ENCODE results near the gene ABTB1.

- no peak for TF ChIP-seq CTCF (conservative IDR thresholded peaks at IDR 0.05; ENCODE audit: low read depth, low read length)
- TF ChIP-seq EZH2 (IDR thresholded peaks at IDR 0.05; ENCODE audit: low read length, unreplicated experiment) = no peak
These were observed 28.6 kb downstream of the ABTB1 start for GRCh38 chr3:127701280-127701911.
